Measurements from ENCODE around the gene ADH5. TPM values are rescaled to one million over a fixed set of nuclear protein-coding genes. Genes with fewer than 3 reads are reported as not detected.
"Not testable (repeated sequence)": the region's sequence is repeated elsewhere in the genome, so short reads cannot be mapped to it uniquely, and the experiment has no call there.

ADH5 gene
- total and polyA plus RNA-seq, 4 donors, result 90.4 to 190 (median 120) TPM

DNA sequence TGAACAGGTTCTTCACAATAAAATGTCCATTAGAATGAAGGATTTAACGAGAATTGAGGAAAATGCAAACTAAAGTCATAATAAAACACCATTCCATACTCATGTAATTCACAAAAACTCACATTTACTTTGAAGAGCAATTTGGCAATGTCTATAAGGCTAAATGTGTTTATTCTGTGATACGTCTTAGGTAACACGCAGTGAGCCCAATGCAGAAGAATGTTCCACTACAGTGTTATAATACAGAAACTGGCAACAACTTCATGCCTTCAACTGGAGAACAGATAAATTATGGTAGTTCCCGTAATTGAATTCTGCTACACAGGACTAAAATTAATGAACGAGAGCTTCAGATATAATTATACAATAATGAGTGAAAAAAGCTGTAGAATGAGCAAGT is 17.4 kb downstream of the ADH5 start:
- Histone ChIP-seq H3K27ac (ENCODE audit: low read depth in 1 of 2, low read length in 2 of 2) (no peak overlapping the region), H3K9me3 (ENCODE audit: control insufficient read depth in 4 of 4, low read length in 3 of 4) (no peaks in the 10 kb centered on the region), H3K36me3 (ENCODE audit: control insufficient read depth in 4 of 4, insufficient read depth in 3 of 4, low read depth in 1 of 4, low read length in 3 of 4) (peaks cover 7 to 43% (median 32%) of the 10 kb centered on the region in 4 donors), H3K9ac (ENCODE audit: low read depth in 1 of 2, low read length in 2 of 2) (no peak overlapping the region), H3K4me1 (ENCODE audit: control insufficient read depth in 4 of 4, insufficient read depth in 4 of 4, low read length in 3 of 4) (peaks cover 0 to 19% (median 4%) of the 10 kb centered on the region in 4 donors), H3K4me3 (ENCODE audit: low read depth in 1 of 3, low read length in 3 of 3) (no peak overlapping the region), H3K27me3 (ENCODE audit: control insufficient read depth in 4 of 4, insufficient read depth in 4 of 4, low read length in 3 of 4) (no peaks in the 10 kb centered on the region)
- TF ChIP-seq YY1 (IDR thresholded peaks at IDR 0.05) (no peak), FOXA2 (IDR thresholded peaks at IDR 0.05) (no peak), RXRA (IDR thresholded peaks at IDR 0.05) (no peak)
- TF ChIP-seq, protein P1, sequence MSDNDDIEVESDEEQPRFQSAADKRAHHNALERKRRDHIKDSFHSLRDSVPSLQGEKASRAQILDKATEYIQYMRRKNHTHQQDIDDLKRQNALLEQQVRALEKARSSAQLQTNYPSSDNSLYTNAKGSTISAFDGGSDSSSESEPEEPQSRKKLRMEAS (IDR thresholded peaks at IDR 0.05), result no peak
- TF ChIP-seq, protein P2, sequence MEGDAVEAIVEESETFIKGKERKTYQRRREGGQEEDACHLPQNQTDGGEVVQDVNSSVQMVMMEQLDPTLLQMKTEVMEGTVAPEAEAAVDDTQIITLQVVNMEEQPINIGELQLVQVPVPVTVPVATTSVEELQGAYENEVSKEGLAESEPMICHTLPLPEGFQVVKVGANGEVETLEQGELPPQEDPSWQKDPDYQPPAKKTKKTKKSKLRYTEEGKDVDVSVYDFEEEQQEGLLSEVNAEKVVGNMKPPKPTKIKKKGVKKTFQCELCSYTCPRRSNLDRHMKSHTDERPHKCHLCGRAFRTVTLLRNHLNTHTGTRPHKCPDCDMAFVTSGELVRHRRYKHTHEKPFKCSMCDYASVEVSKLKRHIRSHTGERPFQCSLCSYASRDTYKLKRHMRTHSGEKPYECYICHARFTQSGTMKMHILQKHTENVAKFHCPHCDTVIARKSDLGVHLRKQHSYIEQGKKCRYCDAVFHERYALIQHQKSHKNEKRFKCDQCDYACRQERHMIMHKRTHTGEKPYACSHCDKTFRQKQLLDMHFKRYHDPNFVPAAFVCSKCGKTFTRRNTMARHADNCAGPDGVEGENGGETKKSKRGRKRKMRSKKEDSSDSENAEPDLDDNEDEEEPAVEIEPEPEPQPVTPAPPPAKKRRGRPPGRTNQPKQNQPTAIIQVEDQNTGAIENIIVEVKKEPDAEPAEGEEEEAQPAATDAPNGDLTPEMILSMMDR (IDR thresholded peaks at IDR 0.05; ENCODE audit: low read depth, low read length, missing input control), result no peak
- no peak for DNase-seq (ENCODE audit: low spot score)
- 93% methylated on average over 5 of the region's 5 CpGs for WGBS

DNA sequence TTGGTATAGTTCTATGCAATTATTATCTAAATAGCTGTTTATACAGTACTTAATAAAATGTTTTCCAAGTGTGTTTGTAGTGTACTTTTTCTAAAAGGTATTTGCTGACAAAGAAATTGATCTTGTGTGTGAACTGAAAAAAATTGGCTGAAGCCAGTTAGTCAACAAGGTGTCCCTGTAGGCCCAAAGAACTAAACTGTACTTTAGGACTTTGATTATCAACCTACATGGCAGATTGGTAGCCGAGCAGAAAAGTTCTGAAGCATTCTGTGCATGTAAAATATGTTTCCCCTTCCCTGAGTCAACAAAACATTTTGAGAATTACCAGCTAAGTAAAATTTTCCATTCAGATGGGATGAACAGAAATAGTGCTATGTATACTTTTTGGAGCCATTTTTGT is 21.0 kb downstream of the ADH5 start:
- Histone ChIP-seq H3K9me3 (ENCODE audit: control insufficient read depth in 4 of 4, low read length in 3 of 4) (no peaks in the 10 kb centered on the region), H3K4me3 (ENCODE audit: low read depth in 1 of 3, low read length in 3 of 3) (no peak overlapping the region), H3K4me1 (ENCODE audit: control insufficient read depth in 4 of 4, insufficient read depth in 4 of 4, low read length in 3 of 4) (peaks cover 0 to 12% (median 4%) of the 10 kb centered on the region in 4 donors), H3K36me3 (ENCODE audit: control insufficient read depth in 4 of 4, insufficient read depth in 3 of 4, low read depth in 1 of 4, low read length in 3 of 4) (peaks cover 3 to 16% (median 15%) of the 10 kb centered on the region in 4 donors), H3K9ac (ENCODE audit: low read depth in 1 of 2, low read length in 2 of 2) (no peak overlapping the region), H3K27me3 (ENCODE audit: control insufficient read depth in 4 of 4, insufficient read depth in 4 of 4, low read length in 3 of 4) (no peaks in the 10 kb centered on the region), H3K27ac (ENCODE audit: low read depth in 1 of 2, low read length in 2 of 2) (no peak overlapping the region)
- no peak for DNase-seq (ENCODE audit: low spot score)
- 38% methylated on average over 1 of the region's 1 CpG for WGBS
- peak in 1 of 2 donors; percentile 4 for TF ChIP-seq RAD21 (IDR thresholded peaks at IDR 0.05)
- TF ChIP-seq HNF4G (IDR thresholded peaks at IDR 0.05), result no peak
- TF ChIP-seq JUND (IDR thresholded peaks at IDR 0.05), result no peak
- TF ChIP-seq GABPA (IDR thresholded peaks at IDR 0.05 in 1 of 2, conservative IDR thresholded peaks at IDR 0.05 in 1 of 2), result no peak
- TF ChIP-seq, protein P2 (IDR thresholded peaks at IDR 0.05; ENCODE audit: low read depth, low read length, missing input control), result no peak
- TF ChIP-seq TAF1 (conservative IDR thresholded peaks at IDR 0.05), result no peak
- TF ChIP-seq SP1 (IDR thresholded peaks at IDR 0.05), result peak; percentile 44
- TF ChIP-seq, protein P3, sequence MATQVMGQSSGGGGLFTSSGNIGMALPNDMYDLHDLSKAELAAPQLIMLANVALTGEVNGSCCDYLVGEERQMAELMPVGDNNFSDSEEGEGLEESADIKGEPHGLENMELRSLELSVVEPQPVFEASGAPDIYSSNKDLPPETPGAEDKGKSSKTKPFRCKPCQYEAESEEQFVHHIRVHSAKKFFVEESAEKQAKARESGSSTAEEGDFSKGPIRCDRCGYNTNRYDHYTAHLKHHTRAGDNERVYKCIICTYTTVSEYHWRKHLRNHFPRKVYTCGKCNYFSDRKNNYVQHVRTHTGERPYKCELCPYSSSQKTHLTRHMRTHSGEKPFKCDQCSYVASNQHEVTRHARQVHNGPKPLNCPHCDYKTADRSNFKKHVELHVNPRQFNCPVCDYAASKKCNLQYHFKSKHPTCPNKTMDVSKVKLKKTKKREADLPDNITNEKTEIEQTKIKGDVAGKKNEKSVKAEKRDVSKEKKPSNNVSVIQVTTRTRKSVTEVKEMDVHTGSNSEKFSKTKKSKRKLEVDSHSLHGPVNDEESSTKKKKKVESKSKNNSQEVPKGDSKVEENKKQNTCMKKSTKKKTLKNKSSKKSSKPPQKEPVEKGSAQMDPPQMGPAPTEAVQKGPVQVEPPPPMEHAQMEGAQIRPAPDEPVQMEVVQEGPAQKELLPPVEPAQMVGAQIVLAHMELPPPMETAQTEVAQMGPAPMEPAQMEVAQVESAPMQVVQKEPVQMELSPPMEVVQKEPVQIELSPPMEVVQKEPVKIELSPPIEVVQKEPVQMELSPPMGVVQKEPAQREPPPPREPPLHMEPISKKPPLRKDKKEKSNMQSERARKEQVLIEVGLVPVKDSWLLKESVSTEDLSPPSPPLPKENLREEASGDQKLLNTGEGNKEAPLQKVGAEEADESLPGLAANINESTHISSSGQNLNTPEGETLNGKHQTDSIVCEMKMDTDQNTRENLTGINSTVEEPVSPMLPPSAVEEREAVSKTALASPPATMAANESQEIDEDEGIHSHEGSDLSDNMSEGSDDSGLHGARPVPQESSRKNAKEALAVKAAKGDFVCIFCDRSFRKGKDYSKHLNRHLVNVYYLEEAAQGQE (IDR thresholded peaks at IDR 0.05), result no peak
- TF ChIP-seq HNF4A (conservative IDR thresholded peaks at IDR 0.05), result peak; percentile 73 to 83
- TF ChIP-seq, protein P4, sequence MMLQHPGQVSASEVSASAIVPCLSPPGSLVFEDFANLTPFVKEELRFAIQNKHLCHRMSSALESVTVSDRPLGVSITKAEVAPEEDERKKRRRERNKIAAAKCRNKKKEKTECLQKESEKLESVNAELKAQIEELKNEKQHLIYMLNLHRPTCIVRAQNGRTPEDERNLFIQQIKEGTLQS (IDR thresholded peaks at IDR 0.05), result no peak
- no peak for TF ChIP-seq RXRA (IDR thresholded peaks at IDR 0.05)
- TF ChIP-seq FOXA2 (IDR thresholded peaks at IDR 0.05), result no peak
- no peak for TF ChIP-seq YY1 (IDR thresholded peaks at IDR 0.05)
- TF ChIP-seq, protein P5, sequence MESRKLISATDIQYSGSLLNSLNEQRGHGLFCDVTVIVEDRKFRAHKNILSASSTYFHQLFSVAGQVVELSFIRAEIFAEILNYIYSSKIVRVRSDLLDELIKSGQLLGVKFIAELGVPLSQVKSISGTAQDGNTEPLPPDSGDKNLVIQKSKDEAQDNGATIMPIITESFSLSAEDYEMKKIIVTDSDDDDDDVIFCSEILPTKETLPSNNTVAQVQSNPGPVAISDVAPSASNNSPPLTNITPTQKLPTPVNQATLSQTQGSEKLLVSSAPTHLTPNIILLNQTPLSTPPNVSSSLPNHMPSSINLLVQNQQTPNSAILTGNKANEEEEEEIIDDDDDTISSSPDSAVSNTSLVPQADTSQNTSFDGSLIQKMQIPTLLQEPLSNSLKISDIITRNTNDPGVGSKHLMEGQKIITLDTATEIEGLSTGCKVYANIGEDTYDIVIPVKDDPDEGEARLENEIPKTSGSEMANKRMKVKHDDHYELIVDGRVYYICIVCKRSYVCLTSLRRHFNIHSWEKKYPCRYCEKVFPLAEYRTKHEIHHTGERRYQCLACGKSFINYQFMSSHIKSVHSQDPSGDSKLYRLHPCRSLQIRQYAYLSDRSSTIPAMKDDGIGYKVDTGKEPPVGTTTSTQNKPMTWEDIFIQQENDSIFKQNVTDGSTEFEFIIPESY (IDR thresholded peaks at IDR 0.05), result no peak
- TF ChIP-seq, protein P1 (IDR thresholded peaks at IDR 0.05), result no peak
- no peak for TF ChIP-seq FOXA1 (IDR thresholded peaks at IDR 0.05)
- no peak for TF ChIP-seq NR2F2 (IDR thresholded peaks at IDR 0.05)
- no peak for TF ChIP-seq EGR1 (IDR thresholded peaks at IDR 0.05; ENCODE audit: low read depth in 2 of 2)

DNA sequence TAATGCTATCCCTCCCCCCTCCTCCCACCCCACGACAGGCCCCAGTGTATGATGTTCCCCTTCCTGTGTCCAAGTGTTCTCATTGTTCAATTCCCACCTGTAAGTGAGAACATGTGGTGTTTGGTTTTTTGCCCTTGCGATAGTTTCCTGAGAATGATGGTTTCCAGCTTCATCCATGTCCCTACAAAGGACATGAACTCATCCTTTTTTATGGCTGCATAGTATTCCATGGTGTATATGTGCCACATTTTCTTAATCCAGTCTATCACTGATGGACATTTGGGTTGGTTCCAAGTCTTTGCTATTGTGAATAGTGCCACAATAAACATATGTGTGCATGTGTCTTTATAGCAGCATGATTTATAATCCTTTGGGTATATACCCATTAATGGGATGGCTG is 23.1 kb downstream of the ADH5 start:
- DNase-seq (ENCODE audit: low spot score); H3K27me3 ChIP-seq (ENCODE audit: control insufficient read depth in 4 of 4, insufficient read depth in 4 of 4, low read length in 3 of 4); H3K36me3 ChIP-seq (ENCODE audit: control insufficient read depth in 4 of 4, insufficient read depth in 3 of 4, low read depth in 1 of 4, low read length in 3 of 4); H3K9ac ChIP-seq (ENCODE audit: low read depth in 1 of 2, low read length in 2 of 2); H3K9me3 ChIP-seq (ENCODE audit: control insufficient read depth in 4 of 4, low read length in 3 of 4); H3K4me3 ChIP-seq (ENCODE audit: low read depth in 1 of 3, low read length in 3 of 3); H3K27ac ChIP-seq (ENCODE audit: low read depth in 1 of 2, low read length in 2 of 2): not testable (repeated sequence)
- 99% methylated on average over 2 of the region's 2 CpGs for WGBS
- peaks cover 0 to 12% (median 4%) of the 10 kb centered on the region in 4 donors for H3K4me1 ChIP-seq (ENCODE audit: control insufficient read depth in 4 of 4, insufficient read depth in 4 of 4, low read length in 3 of 4)

Data from liver (tissue), 9 donors.